ENCODE results near the gene SMO. TPM values are rescaled to one million over a fixed set of nuclear protein-coding genes. Genes with fewer than 3 reads are reported as not detected.

Gene SMO
- total and polyA plus RNA-seq, 2 donors (not counting 1 experiment from before 2014, with no cell fraction given): 0.39 to 1.4 TPM

DNA sequence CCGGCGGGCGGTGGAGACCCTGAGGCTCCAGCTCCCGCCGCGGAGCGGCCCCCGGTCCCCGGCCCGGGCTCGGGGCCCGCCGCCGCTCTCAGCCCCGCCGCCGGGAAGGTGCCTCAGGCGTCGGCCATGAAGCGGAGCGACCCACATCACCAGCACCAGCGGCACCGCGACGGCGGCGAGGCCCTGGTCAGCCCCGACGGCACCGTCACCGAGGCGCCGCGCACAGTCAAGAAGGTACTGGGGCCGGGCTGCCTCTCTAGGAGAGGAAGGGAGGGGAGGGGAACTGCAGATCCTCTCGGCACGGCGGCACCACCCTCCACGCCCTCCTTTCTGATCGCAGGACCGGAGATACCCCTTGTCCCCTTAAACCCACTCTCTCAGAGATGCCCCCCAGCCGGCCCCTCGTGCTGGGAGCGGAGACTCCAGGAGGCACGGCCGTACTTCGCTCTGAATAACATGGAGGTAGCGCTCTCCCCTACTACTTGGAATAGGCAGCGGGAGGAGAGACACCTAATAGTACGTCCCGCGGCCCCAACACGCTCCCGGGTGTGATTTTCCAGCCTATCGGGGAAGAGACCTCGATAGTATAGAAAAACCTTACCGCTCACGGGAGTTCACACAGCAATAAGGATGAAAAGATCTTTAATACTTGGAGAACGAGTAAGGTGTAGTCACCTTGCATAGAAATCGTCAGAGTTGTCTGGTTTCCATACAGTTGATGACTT, 36.9 kb downstream of the SMO start:
- intact Hi-C loops (cut with micrococcal nuclease): loop anchor here (2.0 to 10.0 kb wide), 4 partner anchors 209 to 1441 kb away; partner anchors contain the start of genes RBM28 and STRIP2
- H3K4me3 ChIP-seq (ENCODE audit: control extremely low read depth in 1 of 5, extremely low read depth in 1 of 5, insufficient read depth in 1 of 5, low read depth in 2 of 5, low read length in 4 of 5): peak overlapping the region; percentile 61 to 94 (median 75)

More for the DNA sequence above, 36.9 kb downstream of the SMO start:
- TF ChIP-seq, protein P1, sequence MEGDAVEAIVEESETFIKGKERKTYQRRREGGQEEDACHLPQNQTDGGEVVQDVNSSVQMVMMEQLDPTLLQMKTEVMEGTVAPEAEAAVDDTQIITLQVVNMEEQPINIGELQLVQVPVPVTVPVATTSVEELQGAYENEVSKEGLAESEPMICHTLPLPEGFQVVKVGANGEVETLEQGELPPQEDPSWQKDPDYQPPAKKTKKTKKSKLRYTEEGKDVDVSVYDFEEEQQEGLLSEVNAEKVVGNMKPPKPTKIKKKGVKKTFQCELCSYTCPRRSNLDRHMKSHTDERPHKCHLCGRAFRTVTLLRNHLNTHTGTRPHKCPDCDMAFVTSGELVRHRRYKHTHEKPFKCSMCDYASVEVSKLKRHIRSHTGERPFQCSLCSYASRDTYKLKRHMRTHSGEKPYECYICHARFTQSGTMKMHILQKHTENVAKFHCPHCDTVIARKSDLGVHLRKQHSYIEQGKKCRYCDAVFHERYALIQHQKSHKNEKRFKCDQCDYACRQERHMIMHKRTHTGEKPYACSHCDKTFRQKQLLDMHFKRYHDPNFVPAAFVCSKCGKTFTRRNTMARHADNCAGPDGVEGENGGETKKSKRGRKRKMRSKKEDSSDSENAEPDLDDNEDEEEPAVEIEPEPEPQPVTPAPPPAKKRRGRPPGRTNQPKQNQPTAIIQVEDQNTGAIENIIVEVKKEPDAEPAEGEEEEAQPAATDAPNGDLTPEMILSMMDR (IDR thresholded peaks at IDR 0.05): no peak
- TF ChIP-seq EZH2 (IDR thresholded peaks at IDR 0.05; ENCODE audit: borderline replicate concordance, insufficient read depth, low read depth, low read length, poor library complexity, severe bottlenecking): no peak
- no peaks in the 10 kb centered on the region for H3K36me3 ChIP-seq (replicated peaks in 1 of 2; ENCODE audit: control extremely low read depth in 1 of 2, control insufficient read depth in 1 of 2, extremely low read depth in 1 of 2, insufficient read depth in 2 of 2, low read length in 1 of 2)
- H3K27ac Mint-ChIP-seq: peak overlapping the region; percentile 93
- no peaks in the 10 kb centered on the region for H3K9me3 Mint-ChIP-seq (ENCODE audit: insufficient read depth)
- H3K27ac ChIP-seq (ENCODE audit: low read length in 2 of 2): peak overlapping the region; percentile 44 to 94
- no peaks in the 10 kb centered on the region for H3K9me3 ChIP-seq (ENCODE audit: control extremely low read depth in 1 of 3, control insufficient read depth in 2 of 3, insufficient read depth in 1 of 3, low read length in 2 of 3)
- DNase-seq: no peak
- H2AFZ ChIP-seq (ENCODE audit: insufficient read depth, low read depth, low read length, poor library complexity, severe bottlenecking): peak overlapping the region; percentile 99
- H3K27me3 Mint-ChIP-seq: no peaks in the 10 kb centered on the region
- ATAC-seq (ENCODE audit: low read depth): peak; percentile 32
- peak overlapping the region; percentile 92 for H3K9ac ChIP-seq (ENCODE audit: low read length)
- no peaks in the 10 kb centered on the region for H4K20me1 ChIP-seq (ENCODE audit: control insufficient read depth, insufficient read depth, low read length, poor library complexity, severe bottlenecking)
- CTCF ChIA-PET: interaction anchor here (1.0 to 1.9 kb wide), 5 partner anchors 23 to 150 kb away, joined by 3 to 7 read pairs (median 5); no protein-coding TSS in a partner anchor
- H3K4me1 Mint-ChIP-seq: peaks cover 35% of the 10 kb centered on the region
- peak overlapping the region; percentile 93 for H3K4me3 Mint-ChIP-seq
- no peaks in the 10 kb centered on the region for H3K27me3 ChIP-seq (replicated peaks in 1 of 4; ENCODE audit: control extremely low read depth in 1 of 4, control insufficient read depth in 3 of 4, insufficient read depth in 4 of 4, low read length in 3 of 4)
- H3K4me2 ChIP-seq (replicated peaks; ENCODE audit: low read depth, low read length, poor library complexity, severe bottlenecking): peak overlapping the region; percentile 97
- H3K4me1 ChIP-seq (ENCODE audit: control insufficient read depth in 2 of 2, insufficient read depth in 2 of 2, low read length in 2 of 2): peaks cover 27% of the 10 kb centered on the region in 2 donors
- WGBS (ENCODE audit: insufficient coverage): under 1% methylated on average over 46 of the region's 60 CpGs
- POLR2A ChIA-PET: interaction anchor here (0.6 kb wide), 1 partner anchor 137 kb away, joined by 9 read pairs; no protein-coding TSS in a partner anchor
- peaks cover 42% of the 10 kb centered on the region for H3K79me2 ChIP-seq (ENCODE audit: control insufficient read depth, insufficient read depth, low read length)
